Measurements from ENCODE around the gene DCAF7. TPM values are rescaled to one million over a fixed set of nuclear protein-coding genes. Genes with fewer than 3 reads are reported as not detected.

The DCAF7 gene
- total RNA-seq, 1 experiment from 2014 or later, result 60.4 TPM

Other genes with a start within 250 kb of the DCAF7 start
- gene CYB561, start 104.2 kb upstream of the DCAF7 start, total RNA-seq (2021; ENCODE audit: unreplicated experiment), result 40.1 TPM
- 4.5 TPM for gene ACE, start 73.4 kb upstream of the DCAF7 start, total RNA-seq (2021; ENCODE audit: unreplicated experiment)
- not detected for gene KCNH6, start 27.1 kb upstream of the DCAF7 start, total RNA-seq (2021; ENCODE audit: unreplicated experiment)
- gene TACO1, start 50.4 kb downstream of the DCAF7 start, total RNA-seq (2021; ENCODE audit: unreplicated experiment), result 17.9 TPM
- gene MAP3K3, start 71.9 kb downstream of the DCAF7 start, total RNA-seq (2021; ENCODE audit: unreplicated experiment), result 22.3 TPM
- 15.3 TPM for gene LIMD2, start 149.6 kb downstream of the DCAF7 start, total RNA-seq (2021; ENCODE audit: unreplicated experiment)
- 26.0 TPM for gene STRADA, start 191.3 kb downstream of the DCAF7 start, total RNA-seq (2021; ENCODE audit: unreplicated experiment)
- 64.8 TPM for gene CCDC47, start 223.1 kb downstream of the DCAF7 start, total RNA-seq (2021; ENCODE audit: unreplicated experiment)
- 89.6 TPM for gene DDX42, start 223.7 kb downstream of the DCAF7 start, total RNA-seq (2021; ENCODE audit: unreplicated experiment)